ENCODE data around the gene TSPAN33. TPM values are rescaled to one million over a fixed set of nuclear protein-coding genes. Genes with fewer than 3 reads are reported as not detected.
A peak's percentile ranks its signal among the peaks of the same experiment; 100 is the strongest.

TSPAN33 gene
- polyA plus RNA-seq, 10 donors = 19.3 to 40.6 (median 36.8) TPM

DNA sequence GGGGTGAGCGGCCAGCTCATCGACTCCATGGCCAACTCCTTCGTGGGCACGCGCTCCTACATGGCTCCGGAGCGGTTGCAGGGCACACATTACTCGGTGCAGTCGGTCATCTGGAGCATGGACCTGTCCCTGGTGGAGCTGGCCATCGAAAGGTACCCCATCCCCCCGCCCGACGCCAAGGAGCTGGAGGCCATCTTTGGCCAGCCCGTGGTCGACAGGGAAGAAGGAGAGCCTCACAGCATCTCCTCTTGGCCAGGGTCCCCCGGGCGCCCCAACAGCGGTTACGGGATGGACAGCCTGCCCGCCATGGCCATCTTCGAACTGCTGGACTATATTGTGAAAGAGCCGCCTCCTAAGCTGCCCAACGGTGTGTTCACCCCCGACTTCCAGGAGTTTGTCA, 17.4 kb upstream of the TSPAN33 start:
- DNase-seq = no peak

- no peak for DNase-seq
Observed at GRCh38 chr7:129127601-129128000, 16.9 kb upstream of the TSPAN33 start.

DNA sequence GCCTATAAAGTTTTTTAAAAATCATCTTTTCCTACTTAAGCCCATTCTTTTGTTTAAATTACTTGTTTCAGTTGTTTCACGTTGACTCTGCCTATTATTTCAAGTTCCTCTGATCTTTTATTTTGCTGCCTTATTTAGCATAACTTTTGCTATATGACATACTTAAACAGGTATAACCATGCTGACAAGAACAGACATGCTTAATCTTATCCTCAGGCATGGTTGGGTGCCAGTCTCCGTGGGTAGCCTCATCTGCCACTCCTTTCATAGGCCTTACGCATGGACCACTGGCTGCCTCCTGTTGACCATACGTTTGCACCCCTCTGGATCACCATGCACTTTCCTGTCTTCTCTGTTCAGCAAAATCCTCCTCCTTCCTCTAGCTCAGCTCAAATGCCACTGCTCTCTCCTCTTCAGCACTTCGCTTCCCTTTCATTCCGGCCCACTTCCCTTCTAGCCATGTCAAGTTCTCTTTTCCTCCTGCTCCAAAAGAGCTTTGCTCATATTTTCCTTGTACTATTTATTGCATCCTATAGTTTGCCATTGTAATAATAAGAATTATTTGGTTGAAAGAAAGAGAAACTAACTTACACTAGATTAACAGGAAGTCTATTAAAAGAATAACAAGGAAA, 10.0 kb upstream of the TSPAN33 start:
- no peak for DNase-seq

DNA sequence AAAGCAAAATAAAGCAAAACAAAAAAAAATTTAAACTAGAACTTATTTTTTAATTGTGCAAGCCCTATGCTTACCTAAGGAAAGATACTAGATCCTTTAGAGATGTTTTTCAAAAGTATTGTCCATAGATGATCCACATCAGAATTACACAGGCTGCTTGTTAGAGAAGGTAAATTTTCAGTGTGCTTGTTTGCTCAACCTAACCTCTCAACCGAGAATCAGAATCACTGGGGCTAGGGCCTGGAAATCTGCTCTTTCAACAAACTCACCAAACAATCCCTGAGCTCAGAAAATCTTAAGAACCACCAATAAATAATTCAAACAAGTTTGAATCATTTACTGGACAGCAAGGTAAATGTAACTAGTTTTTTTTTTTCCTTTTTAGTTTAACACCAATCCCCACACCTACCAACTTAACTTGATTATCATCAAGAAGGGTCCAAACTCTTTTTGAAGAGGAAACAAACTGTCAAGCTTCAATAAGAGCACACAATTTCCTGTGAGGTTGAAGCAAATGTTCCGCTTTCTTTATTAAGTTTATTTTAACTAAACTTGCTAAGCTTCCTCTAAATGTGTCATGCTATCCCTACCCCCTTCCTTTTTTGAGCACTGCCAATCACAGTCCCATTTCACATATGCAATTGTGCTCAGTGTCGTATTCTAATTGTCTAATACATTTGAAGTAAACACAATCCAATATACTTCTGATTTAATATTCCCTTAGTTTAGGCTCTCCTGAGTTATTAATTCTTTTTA, 7.4 kb upstream of the TSPAN33 start:
- no peak for DNase-seq

GRCh38 chr7:129143724-129144094, 798 bp upstream of the TSPAN33 start:
- DNase-seq = no peak

GRCh38 chr7:129144834-129145668, 544 bp downstream of the TSPAN33 start:
- no peak for DNase-seq

GRCh38 chr7:129146237-129146979, 1.9 kb downstream of the TSPAN33 start:
- DNase-seq = no peak

DNA sequence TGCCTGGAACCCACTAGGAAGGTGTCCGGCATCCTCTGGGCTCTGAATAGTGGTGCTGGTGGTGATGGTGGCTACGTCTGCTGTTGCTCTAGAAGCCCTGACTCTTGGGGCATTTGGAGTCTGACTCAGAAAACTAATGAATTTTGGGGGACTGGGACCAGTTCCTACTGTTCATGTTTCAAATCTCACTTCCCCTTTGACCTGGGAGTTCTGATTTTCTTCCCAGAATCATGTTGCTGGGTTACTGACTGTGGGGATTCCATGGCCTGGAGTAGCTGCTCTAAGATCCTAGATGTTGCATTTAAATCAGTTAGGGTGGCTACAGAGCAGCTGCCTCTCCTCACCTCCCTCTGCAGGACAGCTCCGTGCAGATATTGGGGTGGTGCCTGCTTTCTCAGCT, 3.2 kb downstream of the TSPAN33 start:
- DNase-seq = no peak

DNA sequence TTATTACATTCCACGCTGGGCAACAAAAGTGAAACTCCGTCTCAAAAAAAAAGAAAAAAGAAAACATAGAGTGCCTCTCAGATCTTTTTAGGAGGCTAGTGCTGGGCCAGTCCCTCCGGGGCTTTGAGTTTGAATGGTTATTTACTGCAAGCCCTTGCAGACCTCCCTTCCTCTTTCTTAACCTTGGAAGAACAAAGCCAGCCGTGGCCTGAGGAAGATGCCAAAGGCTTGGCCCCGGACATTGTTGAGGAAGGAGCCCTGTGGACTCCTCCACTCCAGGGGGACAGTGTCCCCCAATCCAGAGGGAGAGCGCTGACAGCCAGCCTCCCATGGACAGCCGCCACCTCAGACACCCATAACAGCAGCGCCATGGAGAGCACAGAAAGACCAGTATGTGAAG, 5.0 kb downstream of the TSPAN33 start:
- DNase-seq = no peak

DNA sequence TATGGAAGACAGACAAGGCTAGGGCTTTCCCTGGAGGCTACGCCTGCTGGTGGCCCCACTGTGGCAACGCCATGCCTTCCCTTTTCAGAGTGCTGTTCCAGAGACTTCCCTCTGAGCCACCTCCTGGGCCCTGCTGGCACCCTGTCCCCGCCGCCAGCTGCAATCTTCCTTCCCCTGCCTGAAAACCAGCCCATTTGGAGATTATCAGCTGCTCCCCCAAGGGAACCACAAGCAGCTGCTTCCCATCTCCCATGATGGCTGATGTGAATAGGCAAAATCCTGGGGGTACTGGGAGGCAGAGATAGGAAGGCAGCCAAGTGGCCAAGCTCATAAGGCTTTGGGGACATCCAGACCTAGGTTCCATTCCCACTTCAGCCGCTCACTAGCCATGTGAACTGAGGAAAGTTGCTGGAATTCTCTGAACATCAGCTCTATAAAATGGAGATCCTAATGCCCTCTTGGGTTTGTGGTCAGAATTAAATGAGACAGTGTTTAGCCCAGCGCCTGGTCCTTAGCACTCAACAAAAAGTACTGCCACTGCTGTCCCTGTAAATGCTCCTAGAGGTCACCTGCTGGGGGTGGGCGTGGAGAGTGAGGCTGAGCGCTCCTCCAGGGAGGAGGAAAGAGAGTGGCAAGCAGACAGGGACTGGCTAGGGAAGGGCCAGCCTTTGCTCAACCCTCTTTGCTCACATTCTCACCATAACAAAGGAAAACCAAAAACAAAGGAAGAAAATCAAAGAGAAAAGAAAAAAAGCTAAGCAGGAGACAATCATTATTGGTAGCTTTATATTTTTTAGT, 5.9 kb downstream of the TSPAN33 start:
- no peak for DNase-seq

DNA sequence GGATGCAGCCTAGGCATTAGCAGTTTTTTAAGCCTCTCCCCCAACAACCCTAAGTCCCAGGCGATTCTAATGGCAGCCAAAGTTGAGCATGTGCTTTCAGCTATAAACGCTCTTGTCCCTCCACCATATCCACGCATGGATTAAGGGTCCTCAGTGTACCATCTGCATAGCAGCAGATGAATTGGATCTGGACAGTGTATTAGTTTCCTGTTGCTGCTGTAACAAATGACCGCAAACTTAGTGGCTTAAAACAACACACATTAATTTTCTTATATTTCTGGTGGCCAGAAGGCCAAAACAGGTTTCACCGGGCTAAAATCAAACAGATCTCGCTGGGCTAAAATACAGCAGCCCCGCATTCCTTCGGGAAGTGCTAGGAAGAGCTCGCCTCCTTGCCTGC, 13.1 kb downstream of the TSPAN33 start:
- DNase-seq = no peak

DNA sequence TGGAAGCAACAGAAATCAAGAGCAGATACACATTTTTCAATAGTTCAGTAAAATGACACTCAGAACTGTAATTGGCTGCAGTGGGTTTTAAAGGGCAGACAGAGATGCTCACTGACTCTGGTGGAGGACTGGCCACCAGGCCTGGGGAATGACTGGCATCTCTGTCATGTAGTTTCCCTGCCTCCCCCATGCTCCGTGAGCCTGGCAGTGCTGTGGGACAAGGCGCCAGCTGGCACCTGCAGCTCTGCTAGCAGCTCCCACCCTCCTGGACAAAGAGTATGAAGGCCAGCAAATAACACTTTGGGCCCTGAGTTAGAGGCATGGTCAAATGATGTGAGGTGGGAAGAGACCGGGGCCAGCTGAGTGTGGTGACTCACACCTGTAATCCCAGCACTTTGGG, 15.0 kb downstream of the TSPAN33 start:
- no peak for DNase-seq

DNA sequence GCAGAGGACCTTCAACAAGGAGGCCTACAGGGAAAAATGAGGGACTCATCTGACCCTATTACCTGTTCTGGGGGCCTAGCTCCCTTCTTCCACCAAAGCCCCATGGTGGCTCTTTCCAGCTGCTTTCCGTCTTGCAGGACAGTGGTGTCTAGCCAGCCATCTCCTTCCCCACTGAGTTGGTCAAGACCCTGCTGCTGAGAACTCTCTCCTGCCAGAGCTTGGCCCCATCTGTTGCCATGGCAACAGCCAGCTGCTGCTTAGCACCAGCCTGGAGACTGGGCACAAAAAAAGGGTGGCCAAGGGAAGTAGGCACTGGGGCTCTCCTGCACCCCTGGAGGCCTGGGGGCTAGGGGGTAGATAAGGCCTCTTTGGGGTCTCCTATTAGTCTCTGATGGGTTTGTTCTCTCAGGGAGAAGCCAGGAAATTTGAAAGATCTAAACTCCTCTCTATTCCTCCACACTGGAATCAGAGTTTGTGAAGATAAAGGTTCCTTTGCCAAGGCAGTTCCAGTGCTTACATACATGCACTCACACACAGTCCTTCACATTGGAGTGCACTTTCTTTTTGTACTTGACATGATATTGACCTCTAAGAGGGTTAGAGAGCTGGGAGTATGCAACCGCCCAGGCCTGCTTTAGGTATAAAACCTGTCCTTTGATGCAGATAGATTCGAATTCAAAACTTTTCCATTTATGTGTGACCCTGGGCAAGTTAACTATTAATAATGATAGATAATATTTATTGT, 15.8 kb downstream of the TSPAN33 start:
- DNase-seq = no peak

- DNase-seq = no peak
Observed at GRCh38 chr7:129161524-129162225, 17.2 kb downstream of the TSPAN33 start.

DNA sequence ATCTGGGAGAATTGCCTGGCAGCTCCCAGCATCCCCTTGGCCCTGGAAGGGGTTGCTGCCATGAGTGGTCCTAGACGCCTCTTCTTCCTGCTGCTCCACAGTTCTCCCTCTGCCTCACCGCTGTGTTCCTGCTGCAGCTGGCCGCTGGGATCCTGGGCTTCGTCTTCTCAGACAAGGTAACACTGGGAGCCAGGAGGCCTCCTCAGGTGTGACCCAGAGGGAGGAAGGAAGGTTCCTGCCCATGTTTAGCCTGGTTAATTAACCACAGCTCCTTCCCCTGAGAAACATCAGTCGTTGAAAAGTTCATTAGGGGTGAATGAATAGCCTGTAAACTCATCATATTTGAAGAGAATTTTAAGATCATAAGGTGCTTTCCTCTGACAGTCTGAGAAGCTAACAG, 18.2 kb downstream of the TSPAN33 start:
- no peak for DNase-seq

DNA sequence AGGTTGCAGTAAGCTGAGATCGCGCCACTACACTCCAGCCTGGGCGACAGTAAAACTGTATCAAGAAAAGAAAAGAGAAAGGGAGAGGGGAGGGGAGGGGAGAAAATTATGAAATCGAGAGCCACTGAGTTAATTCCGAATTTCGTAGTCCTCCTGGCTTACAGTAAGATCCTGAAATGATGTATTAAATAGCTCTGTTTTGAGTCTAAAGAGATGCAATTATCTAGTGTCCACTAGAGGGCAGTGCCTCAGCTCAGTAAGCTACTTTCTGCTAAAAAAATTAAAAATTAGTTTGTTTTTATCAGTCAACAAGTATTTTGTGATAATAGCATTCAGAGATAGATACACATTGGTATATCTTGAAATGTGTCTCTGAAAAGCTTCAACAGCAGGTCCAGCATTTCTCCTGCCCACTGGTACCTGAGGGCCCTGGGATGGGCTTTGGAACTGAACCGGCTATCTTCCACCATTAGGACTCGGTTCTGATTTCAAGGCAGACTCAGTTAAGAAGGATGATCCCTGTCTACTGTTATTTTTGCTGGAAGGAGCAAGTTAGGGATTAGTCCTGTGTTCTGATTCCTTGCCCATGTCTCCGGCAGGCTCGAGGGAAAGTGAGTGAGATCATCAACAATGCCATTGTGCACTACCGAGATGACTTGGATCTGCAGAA, 19.5 kb downstream of the TSPAN33 start:
- DNase-seq = peak; percentile 43 to 79 (median 70)

- DNase-seq = no peak
Observed at GRCh38 chr7:129166745-129167144, 22.2 kb downstream of the TSPAN33 start.

- DNase-seq = no peak
Observed at GRCh38 chr7:129167817-129168216, 23.3 kb downstream of the TSPAN33 start.
